ENCODE data around the gene PTPRM.

Gene PTPRM

GRCh38 chr18:8365006-8365405, 797.9 kb downstream of the PTPRM start:
- no peak for DNase-seq (ENCODE audit: low spot score)

GRCh38 chr18:8365528-8365927, 798.4 kb downstream of the PTPRM start:
- DNase-seq (ENCODE audit: low spot score) = no peak

- DNase-seq (ENCODE audit: low spot score) = no peak
These were observed 799.0 kb downstream of the PTPRM start for GRCh38 chr18:8366070-8366469.

- no peak for DNase-seq (ENCODE audit: low spot score)
These were observed 799.5 kb downstream of the PTPRM start for GRCh38 chr18:8366656-8367055.

- DNase-seq (ENCODE audit: low spot score) = no peak
These were observed 800.3 kb downstream of the PTPRM start for GRCh38 chr18:8367217-8367988.

- DNase-seq (ENCODE audit: low spot score) = no peak
These were observed 801.5 kb downstream of the PTPRM start for GRCh38 chr18:8368512-8369217.

GRCh38 chr18:8373486-8373885, 806.4 kb downstream of the PTPRM start:
- DNase-seq (ENCODE audit: low spot score) = no peak

GRCh38 chr18:8374676-8375075, 807.6 kb downstream of the PTPRM start:
- no peak for DNase-seq (ENCODE audit: low spot score)

GRCh38 chr18:8375249-8375648, 808.1 kb downstream of the PTPRM start:
- no peak for DNase-seq (ENCODE audit: low spot score)

- no peak for DNase-seq (ENCODE audit: low spot score)
These were observed 809.0 kb downstream of the PTPRM start for GRCh38 chr18:8376113-8376512.

- DNase-seq (ENCODE audit: low spot score) = no peak
These were observed 812.2 kb downstream of the PTPRM start for GRCh38 chr18:8379187-8379941.

- no peak for DNase-seq (ENCODE audit: low spot score)
These were observed 812.9 kb downstream of the PTPRM start for GRCh38 chr18:8380006-8380405.

- DNase-seq (ENCODE audit: low spot score) = no peak
These were observed 813.8 kb downstream of the PTPRM start for GRCh38 chr18:8380926-8381325.

- no peak for DNase-seq (ENCODE audit: low spot score)
These were observed 814.8 kb downstream of the PTPRM start for GRCh38 chr18:8381821-8382459.

- DNase-seq (ENCODE audit: low spot score) = no peak
These were observed 818.3 kb downstream of the PTPRM start for GRCh38 chr18:8385400-8385799.

- no peak for DNase-seq (ENCODE audit: low spot score)
These were observed 819.7 kb downstream of the PTPRM start for GRCh38 chr18:8386669-8387380.

GRCh38 chr18:8389391-8390340, 822.5 kb downstream of the PTPRM start:
- DNase-seq (ENCODE audit: low spot score) = peak; percentile 41

- DNase-seq (ENCODE audit: low spot score) = no peak
These were observed 824.0 kb downstream of the PTPRM start for GRCh38 chr18:8391068-8391467.

GRCh38 chr18:8396254-8396653, 829.1 kb downstream of the PTPRM start:
- DNase-seq (ENCODE audit: low spot score) = no peak

- DNase-seq (ENCODE audit: low spot score) = no peak
These were observed 829.9 kb downstream of the PTPRM start for GRCh38 chr18:8397034-8397433.

- no peak for DNase-seq (ENCODE audit: low spot score)
These were observed 832.0 kb downstream of the PTPRM start for GRCh38 chr18:8399138-8399537.
